ENCODE measurements around the gene NSA2. TPM values are rescaled to one million over a fixed set of nuclear protein-coding genes. Genes with fewer than 3 reads are reported as not detected.
"Not testable (repeated sequence)": the region's sequence is repeated elsewhere in the genome, so short reads cannot be mapped to it uniquely, and the experiment has no call there.

NSA2 gene
- total RNA-seq, 3 donors from 2014 or later, result 129 to 150 (median 134) TPM

- Histone ChIP-seq H3K4me1 (no peaks in the 10 kb centered on the region), H3K27me3 (no peaks in the 10 kb centered on the region), H3K27ac (no peak overlapping the region), H3K36me3 (no peaks in the 10 kb centered on the region), H3K4me3 (no peak overlapping the region), H3K9me3 (no peaks in the 10 kb centered on the region)
- intact Hi-C loops (cut with DNase I; ENCODE audit: low total_unique reads), result no loop called here
- DNase-seq (ENCODE audit: low spot score in 2 of 2), result no peak
- TF ChIP-seq POLR2AphosphoS5 (IDR thresholded peaks at IDR 0.05) (no peak), CTCF (IDR thresholded peaks at IDR 0.05) (no peak)
These were observed 19.8 kb downstream of the NSA2 start for GRCh38 chr5:74786851-74787250.

GRCh38 chr5:74787424-74787823, 20.4 kb downstream of the NSA2 start:
- Histone ChIP-seq H3K9me3 (no peaks in the 10 kb centered on the region), H3K4me1 (no peaks in the 10 kb centered on the region), H3K27me3 (no peaks in the 10 kb centered on the region), H3K27ac (no peak overlapping the region), H3K4me3 (no peak overlapping the region), H3K36me3 (no peaks in the 10 kb centered on the region)
- TF ChIP-seq POLR2A (IDR thresholded peaks at IDR 0.05), result no peak
- no peak for TF ChIP-seq CTCF (IDR thresholded peaks at IDR 0.05)
- no peak for TF ChIP-seq POLR2AphosphoS5 (IDR thresholded peaks at IDR 0.05)
- intact Hi-C loops (cut with DNase I; ENCODE audit: low total_unique reads), result no loop called here
- no peak for DNase-seq (ENCODE audit: low spot score in 2 of 2)

- H3K4me3 ChIP-seq; H3K4me1 ChIP-seq; H3K36me3 ChIP-seq; intact Hi-C loops (cut with DNase I; ENCODE audit: low total_unique reads); H3K9me3 ChIP-seq; DNase-seq (ENCODE audit: low spot score in 2 of 2); H3K27me3 ChIP-seq; H3K27ac ChIP-seq: not testable (repeated sequence)
These were observed 24.6 kb downstream of the NSA2 start for GRCh38 chr5:74791669-74792068.

DNA sequence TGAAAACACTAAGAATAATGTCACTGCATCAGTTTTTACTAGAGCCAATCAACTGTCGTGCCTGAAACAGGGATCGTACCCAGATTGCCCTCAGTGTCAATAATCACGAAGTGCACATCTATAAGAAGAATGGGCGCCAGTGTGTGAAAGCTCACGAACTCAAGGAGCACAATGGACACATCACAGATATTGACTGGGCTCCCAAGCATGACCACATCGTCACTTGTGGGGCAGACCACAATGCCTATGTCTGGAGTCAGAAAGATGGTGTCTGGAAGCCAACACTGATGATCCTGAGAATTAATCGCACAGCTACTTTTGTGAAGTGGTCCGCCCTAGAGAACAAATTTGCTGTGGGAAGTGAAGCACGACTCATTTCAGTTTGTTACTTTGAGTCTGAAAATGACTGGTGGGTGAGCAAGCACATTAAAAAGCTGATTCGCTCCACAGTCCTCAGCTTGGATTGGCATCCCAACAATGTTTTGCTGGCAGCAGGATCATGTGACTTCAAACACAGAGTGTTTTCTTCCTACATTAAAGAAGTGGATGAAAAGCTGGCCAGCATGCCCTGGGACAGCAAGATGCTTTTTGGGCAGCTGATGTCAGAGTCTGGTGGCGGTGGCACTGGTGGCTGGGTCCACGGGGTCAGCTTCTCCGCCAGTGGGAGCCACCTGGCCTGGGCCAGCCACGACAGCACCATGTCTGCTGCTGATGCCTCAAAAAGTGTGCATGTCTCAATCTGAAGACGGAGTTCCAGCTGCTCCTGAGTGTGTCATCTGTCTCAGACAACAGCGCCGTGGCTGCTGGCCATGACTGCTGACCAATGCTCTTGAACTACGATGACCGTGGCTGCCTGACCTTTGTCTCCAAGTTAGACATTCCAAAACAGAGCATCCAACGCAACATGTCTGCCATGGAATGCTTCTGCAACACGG, 32.2 kb downstream of the NSA2 start:
- H3K4me3 ChIP-seq, result no peak overlapping the region
- TF ChIP-seq POLR2AphosphoS5 (IDR thresholded peaks at IDR 0.05) (no peak), CTCF (IDR thresholded peaks at IDR 0.05) (no peak)
- H3K27ac ChIP-seq, result no peak overlapping the region
- H3K36me3 ChIP-seq, result no peaks in the 10 kb centered on the region
- no peaks in the 10 kb centered on the region for H3K9me3 ChIP-seq
- intact Hi-C loops (cut with DNase I; ENCODE audit: low total_unique reads), result no loop called here
- H3K27me3 ChIP-seq, result no peaks in the 10 kb centered on the region
- no peaks in the 10 kb centered on the region for H3K4me1 ChIP-seq
- DNase-seq (ENCODE audit: low spot score in 2 of 2), result no peak

GRCh38 chr5:74801197-74801596, 34.1 kb downstream of the NSA2 start:
- Histone ChIP-seq H3K4me3 (no peak overlapping the region), H3K9me3 (no peaks in the 10 kb centered on the region), H3K27ac (no peak overlapping the region), H3K27me3 (no peaks in the 10 kb centered on the region), H3K4me1 (no peaks in the 10 kb centered on the region), H3K36me3 (no peaks in the 10 kb centered on the region)
- TF ChIP-seq CTCF (IDR thresholded peaks at IDR 0.05) (no peak), POLR2AphosphoS5 (IDR thresholded peaks at IDR 0.05) (no peak), POLR2A (IDR thresholded peaks at IDR 0.05) (no peak)
- no peak for DNase-seq (ENCODE audit: low spot score in 2 of 2)
- intact Hi-C loops (cut with DNase I; ENCODE audit: low total_unique reads), result no loop called here

Measured in breast epithelium (tissue), 4 donors.